HG02973 (cell line): ENCODE measurements around the gene KCNK5.

Experiments used
- ATAC-seq: cut with Tn5 transposase; IDR thresholded peaks from one replicate; pipeline ENCODE4 v1.9.1; 2021; ENCODE audit warnings: moderate library complexity; ENCODE audit not compliant: unreplicated experiment

Gene KCNK5

DNA sequence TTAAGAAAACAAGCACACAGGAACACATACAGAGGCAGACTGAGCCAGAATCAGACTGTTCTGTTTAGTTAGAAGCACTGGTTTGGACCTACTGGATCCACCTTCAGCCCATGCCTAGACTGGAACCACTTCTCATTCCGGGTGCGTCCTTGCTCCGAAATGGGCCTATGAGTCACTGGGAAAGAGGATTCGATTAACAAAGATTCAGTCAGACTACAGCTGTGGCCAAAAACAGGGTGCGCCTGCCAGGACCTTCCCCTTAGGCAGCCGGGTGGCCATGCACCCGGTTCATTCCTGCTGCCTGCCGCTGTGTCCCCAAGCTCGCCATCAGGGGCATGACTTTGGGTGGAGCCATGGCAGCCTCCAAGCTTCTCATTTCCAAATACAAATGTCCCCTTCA is 14.5 kb upstream of the KCNK5 start:
- no peak for ATAC-seq

DNA sequence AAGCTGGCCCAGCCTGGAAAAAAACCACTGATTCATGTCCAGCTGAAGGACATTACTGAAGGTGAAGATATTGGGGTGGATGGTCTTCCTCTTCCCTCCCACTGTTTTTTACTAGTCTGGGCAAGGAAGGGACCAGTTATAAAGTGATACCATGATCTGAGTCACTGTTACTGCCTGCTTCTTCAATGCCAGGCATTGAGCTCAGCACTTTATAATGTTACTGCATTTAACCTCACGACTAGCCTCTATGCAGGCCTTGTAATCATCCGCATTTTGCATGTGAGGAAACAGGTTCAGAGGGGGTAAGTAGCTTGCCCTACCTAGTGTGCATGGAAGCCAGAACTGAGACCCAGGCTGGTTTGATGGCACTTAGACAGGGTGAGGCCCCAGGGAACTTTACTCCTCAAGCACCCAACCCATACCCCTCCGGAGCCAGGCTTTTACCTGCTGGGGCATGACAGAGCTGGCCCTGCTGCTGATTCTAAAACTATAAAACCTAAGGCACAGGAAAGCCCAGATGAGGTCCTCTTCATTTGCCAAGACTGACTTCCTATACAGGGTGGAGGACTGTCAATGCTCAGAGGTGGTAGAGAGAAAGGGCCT is 11.0 kb upstream of the KCNK5 start:
- ATAC-seq, result no peak

DNA sequence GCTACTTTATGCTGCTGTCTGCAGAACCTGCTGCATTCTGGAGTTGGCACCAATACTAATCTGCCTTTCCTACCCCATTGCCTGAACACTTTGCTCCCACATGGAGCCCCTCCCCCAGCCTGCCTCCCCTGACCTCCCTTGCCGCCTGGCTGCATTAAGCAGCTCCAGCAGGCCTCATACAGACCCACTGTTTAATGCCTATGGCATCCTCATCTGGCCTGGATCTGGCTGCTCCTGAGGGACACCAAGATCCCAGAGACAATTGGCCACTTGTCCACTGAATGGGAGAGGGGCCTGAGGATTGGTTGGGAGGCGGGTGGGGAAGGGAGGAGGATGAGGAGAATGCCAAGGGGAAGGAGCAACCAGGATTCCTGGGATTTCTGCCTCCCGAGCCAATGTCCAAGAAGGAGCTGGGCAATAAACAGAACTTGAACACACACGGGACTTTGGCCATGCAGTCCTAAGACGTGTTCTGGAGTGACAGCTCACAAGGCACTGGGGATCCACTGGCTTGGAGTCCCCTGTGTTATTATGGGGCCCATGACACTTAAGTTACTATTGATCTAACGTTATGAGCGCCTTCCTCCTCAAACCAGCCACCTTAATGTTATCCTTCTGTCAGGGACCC is 10.4 kb upstream of the KCNK5 start:
- no peak for ATAC-seq

DNA sequence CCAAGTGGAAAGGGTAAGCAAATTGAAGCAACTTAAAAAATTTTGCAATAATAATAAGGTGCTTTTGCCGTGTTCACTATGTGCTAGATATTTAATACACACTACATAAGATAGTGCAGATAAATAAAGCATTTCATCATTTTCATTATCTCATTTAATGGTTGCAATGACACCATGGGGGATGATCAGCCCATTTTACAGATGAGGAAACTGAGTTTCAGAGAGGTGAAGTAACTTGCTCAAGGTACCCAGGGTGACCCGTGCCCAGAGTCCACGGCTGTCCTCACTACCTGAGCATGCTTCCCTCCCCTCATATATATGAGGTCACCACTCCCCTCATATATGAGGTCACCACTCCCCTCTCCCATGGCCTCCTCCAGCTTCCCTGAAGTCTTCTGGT is 7.5 kb upstream of the KCNK5 start:
- ATAC-seq, result no peak

DNA sequence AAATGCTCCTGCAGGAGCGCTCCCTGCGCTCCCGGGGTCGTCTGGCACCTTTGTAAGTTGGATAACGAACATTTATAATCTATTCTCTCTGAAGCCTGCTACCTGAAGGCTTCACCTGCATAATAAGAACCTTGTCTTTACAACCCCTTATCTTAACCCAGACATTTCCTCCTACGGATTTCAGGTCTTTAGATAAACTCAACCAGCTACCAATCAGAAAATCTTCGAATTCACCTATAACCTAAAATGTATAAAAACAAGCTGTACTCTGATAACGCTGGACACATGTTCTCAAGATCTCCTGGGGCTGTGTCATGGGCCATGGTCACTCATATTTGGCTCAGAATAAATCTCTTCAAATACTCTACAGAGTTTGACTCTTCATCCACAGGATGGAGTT is 4.1 kb upstream of the KCNK5 start:
- ATAC-seq, result no peak

DNA sequence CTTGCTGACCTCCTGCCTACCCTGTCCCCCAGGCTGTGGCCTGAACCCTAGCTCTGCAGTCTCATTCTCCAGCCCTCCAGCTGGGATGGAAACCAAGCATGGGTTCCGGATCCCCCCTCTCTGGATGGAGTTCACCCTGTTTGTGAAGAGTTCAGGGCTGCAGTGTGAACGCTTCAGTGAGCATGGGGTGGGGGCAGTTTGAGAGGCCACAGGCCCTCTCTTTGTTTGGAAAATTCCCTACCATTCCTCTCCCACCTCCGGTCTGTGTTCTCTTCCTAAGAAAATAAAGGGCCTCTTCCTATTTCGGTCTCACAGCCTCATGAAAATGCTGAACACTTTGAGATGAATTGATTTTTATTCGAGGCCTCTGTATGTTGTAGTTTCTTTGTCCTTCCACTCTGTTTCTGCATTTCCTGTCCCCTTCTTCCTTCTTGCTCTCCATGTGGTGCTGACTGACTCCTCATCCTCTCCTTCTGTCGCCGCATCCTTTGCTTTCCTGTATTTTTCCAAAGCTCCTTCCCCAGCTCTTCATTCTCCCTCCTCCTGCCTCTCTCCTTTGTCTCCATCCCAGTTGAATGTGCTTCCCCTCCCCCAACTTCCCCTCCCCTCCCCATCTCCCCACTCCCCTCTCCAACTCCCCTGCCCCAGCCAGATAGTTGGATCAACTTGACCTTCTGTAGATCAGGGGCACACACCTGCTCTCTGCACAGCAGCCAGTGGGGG is 2.4 kb upstream of the KCNK5 start:
- no peak for ATAC-seq

DNA sequence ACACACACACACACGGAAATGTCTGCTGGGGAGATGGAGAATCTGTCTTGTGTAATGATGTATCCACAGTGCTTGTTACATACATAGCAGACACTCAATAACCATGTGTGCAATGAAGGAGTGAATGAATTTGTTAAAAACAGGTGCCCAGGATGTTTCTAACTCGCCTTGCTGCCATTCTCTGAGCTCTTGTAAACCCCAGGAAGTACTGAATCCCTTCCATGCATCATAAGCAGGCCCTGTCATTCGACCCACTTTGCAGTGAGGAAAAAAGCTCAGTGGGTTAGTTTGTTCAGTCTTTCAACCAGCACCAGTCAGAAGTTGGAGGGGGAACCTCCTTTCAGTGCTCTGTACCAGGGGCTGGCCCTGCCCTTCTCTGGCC is 1.4 kb upstream of the KCNK5 start:
- no peak for ATAC-seq

DNA sequence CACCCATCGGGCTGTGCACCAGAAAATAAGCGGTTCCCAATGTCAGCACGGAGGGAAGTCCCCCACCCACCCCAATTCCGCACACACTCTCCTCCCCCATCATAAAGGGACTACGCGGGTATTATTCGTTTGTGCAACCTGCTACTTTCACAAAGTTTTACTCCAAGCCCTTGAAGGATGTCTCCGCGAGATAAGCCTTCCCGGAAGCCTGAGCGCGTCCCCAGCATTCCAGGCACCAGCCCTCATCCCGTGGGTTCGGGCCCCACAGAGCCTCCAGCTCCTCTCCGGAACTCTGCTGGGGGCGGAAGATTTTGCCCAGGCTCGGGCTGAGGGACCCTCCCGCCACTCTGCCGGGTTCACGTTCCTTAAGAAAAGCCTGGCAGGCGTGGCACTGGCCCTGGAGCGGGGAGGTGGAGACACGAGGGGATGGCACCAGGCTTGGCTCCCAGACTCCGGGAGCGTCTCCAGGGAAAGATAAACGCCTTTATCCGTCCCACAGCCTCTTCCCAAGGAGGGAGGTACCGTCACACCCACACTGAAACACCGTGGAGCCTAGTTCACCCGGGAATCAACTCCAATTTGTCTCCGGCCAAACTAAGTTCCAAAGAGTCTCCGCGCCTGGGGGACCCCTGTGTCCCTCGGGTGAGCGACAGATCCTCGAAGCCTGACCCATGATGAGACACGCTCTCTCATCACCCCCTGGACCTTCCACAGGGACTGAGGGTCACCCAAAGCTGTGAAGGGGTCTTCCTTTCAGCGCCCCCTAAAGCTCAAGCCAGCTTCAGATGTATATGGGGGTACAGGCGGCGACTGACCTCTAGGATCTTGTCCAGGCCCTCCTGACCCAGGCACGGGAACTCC is 934 bp downstream of the KCNK5 start:
- ATAC-seq, result no peak

DNA sequence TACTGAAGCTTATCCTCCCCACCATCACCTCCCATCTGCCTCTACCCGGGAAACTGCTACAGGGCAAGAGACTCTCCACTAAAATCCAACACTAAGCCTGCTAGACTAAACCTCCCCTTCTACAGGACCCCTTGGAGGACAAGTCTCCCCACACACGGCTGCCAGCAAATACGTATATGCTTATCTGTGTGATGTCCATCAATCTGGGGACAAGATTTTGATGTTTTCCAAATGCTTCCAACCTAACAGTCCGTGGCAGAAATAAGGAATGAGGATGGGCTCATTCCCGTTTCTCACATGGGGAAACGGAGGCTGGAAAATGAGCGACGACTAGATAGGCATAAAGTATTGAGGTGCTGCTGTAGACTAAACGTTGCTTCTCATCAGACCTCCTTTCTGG is 1.8 kb downstream of the KCNK5 start:
- no peak for ATAC-seq

DNA sequence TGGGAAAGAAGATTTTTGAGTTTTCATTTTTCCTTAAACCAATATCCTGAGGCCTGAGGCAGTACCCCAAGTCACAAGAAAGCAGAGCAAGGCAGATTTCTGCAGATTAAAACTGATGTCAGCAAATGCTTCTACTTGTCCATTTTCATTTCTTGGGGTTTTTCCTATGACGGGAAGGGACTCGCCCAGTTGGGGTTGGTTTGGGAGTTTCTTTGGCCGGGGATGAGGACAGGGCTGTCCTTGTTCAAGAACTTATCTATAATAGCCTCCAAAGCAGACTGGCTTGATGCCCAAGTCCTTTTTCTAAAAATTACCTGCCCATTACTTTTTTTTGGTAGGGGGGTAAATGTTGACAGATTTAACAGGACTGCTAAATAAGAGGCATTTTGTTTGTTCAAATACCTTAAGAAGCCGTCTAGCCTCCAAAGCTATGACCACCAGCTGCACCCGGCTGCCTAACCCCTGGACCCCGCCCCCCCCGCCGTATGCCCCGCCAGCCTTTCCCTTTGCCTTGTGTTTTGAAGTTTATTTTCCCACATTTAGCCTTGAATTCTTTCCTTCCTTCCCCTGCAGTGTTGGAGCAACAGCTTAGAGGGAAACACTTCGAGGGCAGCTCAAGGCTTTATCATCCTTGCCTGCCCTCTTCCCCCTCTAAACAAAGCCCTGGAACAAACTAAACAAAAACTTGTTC is 2.5 kb downstream of the KCNK5 start:
- ATAC-seq, result no peak

DNA sequence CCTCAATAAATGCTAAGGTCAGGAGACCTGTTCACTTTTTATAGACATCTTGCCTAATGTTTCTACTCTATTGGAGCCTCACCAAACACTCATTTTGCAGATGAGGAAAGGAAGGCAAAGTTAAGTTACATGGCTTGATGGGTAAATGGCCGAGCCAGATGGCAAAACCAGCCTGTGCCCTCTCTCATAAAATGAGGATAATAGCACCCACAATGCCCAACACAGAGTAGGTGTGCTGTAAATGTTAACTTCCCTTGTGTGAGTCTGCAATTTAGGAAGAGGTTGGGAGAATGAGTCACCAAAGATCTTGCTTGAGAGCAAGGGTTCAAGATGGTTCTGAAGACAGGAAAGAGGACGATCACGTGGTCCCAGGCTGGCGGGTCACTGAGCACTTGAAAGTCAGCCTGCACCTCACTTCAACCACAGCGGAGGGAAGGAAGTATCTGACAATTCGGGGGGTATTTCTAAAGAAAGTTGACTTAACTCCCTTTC is 3.3 kb downstream of the KCNK5 start:
- no peak for ATAC-seq

DNA sequence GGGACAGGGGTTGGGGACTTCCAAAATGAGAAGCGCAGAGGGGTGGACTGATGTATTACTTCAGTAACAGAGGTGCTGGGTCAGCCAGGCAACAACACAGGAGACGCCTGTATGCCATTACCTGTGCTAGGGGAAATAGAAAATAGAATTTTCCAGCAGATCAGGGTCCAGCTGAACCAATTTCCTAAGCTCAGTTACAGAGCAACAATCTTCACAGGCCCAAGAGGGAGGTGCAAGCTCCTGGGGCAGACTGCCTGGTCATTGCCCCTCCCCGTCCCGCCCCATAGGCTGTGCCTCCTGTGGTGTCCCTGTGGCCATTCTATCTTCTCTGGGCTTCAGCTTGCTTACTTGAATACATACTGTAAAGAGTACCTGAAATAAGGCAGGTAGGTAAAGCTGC is 3.7 kb downstream of the KCNK5 start:
- ATAC-seq, result no peak

DNA sequence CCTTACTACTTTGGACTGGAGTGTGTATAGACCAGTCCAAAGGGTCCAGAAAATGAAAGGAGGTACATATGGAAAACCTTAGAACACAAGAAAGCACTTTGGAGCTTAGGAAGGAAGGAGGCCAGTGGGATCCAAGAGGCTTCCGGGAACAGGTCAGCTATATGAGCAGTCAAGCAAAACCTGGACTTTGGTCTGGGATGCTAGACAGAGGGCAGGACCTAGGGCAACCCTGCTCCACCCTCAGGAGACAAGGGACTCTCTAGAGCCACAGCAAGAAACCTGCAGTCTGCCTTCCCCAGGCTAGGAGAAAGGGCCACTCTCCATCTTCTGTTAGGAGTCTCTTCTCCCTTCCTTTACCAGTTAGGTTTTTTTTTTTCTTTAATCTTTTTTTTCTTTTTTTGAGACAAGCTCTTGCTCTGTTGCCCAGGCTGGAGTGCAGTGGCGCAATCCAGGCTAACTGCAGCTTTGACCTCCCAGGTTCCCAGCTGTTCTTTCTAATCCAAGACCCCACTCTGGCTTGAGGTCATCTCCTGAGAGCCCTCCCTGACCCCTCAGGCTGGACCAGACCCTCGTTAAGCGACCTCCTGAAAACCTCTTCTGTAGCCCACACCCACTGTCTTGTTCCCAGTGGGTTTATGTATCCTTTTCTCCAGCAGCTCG is 4.6 kb downstream of the KCNK5 start:
- no peak for ATAC-seq

DNA sequence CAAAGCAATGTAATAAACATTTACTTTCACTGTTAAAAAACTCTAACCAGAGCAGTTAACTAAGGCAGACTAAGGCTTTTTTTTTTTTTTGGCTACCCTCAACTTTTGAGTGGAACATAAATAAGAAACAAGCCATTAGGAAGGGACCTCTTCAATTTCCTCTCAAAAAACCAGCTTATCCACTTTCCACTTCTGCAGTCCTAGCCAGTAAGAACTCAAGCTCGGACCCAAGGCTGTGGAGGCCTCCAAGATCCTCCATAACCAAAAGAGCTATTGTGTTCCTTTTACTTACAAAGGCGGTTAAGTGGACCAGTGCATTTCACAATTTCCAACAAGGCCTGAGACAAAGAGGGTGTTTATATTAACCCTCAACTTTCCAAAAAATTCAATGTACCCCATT is 5.3 kb downstream of the KCNK5 start:
- no peak for ATAC-seq

DNA sequence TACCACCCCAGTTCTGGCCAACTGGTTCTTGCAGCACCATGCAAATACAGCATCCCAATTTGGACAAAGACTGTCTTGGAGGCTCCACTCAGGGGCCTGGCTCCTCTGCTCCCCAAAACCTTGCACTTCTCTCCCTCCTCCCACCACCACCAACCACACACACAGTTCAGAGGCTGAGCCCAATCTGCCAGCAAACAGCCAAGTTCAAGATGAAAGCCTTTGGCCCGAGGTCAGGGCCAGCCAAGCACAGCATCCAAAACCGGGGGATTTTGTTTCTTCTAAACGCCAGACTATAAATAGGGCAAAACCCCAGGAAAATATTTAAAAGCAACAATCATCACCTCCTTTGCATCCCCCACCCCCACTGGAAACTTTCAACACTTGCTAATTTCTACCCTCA is 5.7 kb downstream of the KCNK5 start:
- no peak for ATAC-seq

DNA sequence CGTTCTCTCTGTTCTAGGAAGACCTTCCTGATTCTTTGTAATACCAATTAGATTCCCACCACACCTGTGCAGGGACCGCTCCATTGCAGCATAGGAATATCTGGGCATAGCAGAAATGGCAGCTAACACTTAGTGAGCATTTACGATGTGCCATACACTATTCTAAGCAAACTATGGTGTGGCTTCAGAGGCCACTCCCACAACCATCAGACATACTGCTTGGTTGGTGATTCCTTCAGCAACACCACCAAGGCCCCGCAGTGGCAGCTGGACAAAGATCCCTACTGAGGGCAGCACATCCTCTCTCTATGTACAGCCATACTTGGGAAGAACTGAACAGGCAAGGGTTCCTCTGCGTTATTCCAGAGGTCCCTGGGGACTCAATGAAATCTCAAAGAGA is 6.2 kb downstream of the KCNK5 start:
- ATAC-seq, result no peak

DNA sequence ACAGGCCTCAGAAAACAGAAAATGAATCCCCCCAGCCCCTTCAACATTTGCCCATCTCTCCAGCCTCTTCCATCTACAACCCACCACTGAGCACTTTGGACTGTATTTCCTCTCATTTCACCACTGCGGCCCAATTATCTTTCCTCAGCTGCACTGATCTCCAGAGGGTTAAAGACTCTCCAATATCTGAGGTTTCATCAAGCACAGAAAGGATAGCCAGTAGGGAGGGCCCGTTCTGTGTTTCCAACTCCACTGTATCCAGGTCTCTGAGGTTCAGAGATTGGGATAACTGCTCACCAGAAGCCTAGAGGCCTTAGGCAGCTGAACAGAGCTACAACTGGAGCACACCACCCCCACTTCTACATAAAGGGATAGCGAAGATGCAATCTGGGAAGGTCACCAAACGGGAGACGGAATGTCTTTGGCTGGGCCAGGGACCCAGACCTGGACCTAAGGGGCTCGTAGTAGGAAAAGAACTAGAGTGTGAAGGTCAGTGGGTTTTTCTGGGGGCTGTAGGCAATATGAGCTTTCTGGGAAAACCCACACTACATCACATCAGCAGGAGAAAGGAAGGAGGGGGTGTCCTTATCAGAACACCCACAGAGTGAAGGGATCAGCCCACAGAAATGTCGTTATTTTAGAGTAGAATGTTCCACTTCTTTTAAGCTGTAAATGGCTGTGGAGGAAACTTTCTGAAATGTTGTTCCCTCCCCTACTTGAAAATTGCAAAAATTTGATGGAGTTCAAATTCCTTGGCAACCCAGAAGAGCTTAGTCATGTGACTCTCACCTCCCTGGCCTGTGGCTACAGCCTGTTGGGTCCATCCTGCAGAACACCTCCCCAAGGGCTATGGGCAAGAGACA is 7.3 kb downstream of the KCNK5 start:
- no peak for ATAC-seq

DNA sequence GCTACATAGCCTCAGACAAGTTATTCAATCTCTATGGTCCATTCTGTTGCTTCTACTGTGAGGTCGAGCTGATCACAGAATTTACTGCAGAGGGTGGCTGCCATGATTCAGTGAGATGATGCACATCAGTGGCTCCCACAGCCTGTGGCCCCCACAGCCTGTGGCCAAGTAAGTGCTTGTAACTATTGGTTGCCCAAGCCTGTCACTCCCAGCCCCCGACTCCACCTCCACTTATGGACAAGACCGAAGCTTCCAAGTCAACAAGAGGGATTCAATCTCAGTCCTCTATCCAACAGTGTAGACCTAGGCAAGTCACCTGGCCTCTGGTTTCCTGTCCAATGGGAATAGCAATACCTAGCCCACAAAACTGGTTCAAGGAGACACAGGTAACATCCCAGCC is 8.2 kb downstream of the KCNK5 start:
- no peak for ATAC-seq

DNA sequence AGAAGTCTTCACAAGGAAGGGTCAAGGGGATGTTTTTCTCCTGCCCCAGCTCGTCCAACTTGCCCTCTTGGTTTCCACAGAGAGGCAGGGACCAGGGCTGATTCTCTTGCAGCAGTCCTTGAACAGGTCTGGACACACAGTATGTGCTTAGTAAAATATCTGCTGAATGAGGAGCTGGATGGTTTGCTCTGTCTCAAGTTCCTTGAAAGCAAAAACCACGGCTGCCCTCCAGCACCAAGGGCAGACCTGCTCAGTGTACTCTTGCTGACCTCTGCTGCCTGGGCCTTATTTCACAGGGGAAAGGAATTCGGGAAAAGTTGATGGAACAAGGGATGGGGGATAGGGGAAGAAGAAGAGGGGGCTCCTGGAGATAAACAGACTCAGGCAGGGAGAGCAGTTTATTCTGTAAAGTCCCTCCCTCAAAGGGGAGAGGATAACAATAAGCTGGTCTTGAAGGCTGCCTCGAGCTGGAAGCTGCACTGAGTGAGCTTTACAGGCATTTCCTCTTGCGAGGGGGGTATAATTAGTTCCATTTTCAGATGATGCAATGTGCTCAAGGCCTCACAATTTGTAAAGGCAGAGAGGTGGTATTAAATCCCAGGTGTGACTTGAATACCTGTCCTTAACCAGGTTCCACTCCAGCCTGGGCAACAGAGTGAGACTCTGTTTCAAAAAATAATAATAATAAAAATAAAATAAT is 10.3 kb downstream of the KCNK5 start:
- ATAC-seq, result no peak
